Mammary epithelial cell (primary cell): Measurements from ENCODE around the gene TOB1.

ENCODE experiments used
- EZH2 ChIP-seq: IDR thresholded peaks from 2 replicates; pipeline ENCODE4 v1.6.1; 2012; ENCODE audit warnings: low read length, inconsistent platforms, borderline replicate concordance
- TF ChIP-seq, protein P1 (sequence below), 2 donors: IDR thresholded peaks in 1 of 2; conservative IDR thresholded peaks in 1 of 2; 2 replicates each; pipeline ENCODE4 v1.5.1; 2011 to 2012; ENCODE audit warnings: inconsistent platforms in 2 of 2, low read length in 2 of 2, mild to moderate bottlenecking in 2 of 2, control low read depth in 1 of 2, low read depth in 1 of 2; ENCODE audit not compliant: insufficient read depth in 1 of 2; ENCODE audit errors: extremely low read depth in 1 of 2

DNA sequence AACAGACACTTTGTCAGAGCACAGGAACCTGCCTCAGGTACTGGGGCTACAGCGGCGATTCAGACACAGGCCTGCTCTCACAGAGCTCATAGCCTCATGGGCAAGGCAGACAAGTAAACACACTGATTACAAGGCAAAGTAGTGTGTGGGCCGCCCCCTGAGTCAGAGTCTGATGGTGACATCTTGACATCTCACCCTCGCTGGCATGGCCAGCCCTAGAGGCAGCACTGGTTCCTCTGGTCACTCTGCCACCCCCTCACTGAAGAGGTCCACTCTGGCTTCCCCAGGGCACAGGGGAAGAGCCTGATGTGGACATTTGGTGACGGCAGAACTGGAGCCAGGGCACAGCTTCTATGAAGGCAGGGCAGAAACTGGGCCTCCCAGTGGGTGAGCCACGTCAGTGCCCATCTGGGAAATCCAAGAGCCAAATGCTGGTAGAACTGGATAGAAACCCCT lies 32.9 kb upstream of the TOB1 start:
- TF ChIP-seq, protein P1, sequence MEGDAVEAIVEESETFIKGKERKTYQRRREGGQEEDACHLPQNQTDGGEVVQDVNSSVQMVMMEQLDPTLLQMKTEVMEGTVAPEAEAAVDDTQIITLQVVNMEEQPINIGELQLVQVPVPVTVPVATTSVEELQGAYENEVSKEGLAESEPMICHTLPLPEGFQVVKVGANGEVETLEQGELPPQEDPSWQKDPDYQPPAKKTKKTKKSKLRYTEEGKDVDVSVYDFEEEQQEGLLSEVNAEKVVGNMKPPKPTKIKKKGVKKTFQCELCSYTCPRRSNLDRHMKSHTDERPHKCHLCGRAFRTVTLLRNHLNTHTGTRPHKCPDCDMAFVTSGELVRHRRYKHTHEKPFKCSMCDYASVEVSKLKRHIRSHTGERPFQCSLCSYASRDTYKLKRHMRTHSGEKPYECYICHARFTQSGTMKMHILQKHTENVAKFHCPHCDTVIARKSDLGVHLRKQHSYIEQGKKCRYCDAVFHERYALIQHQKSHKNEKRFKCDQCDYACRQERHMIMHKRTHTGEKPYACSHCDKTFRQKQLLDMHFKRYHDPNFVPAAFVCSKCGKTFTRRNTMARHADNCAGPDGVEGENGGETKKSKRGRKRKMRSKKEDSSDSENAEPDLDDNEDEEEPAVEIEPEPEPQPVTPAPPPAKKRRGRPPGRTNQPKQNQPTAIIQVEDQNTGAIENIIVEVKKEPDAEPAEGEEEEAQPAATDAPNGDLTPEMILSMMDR (conservative IDR thresholded peaks at IDR 0.05 in 1 of 2, IDR thresholded peaks at IDR 0.05 in 1 of 2; ENCODE audit: extremely low read depth in 1 of 2, insufficient read depth in 1 of 2, low read depth in 1 of 2, low read length in 2 of 2) = no peak
- TF ChIP-seq EZH2 = no peak
